ENCODE results near the gene NOTCH2.

NOTCH2 gene

GRCh38 chr1:119866451-119866850 is 203.0 kb downstream of the NOTCH2 start:
- H3K4me3 ChIP-seq (ENCODE audit: low read depth, low read length), result no peak overlapping the region
- no peak for TF ChIP-seq CTCF (IDR thresholded peaks at IDR 0.05; ENCODE audit: borderline replicate concordance, insufficient read depth, low read depth, low read length)

- H3K4me3 ChIP-seq (ENCODE audit: low read depth, low read length), result no peak overlapping the region
- TF ChIP-seq CTCF (IDR thresholded peaks at IDR 0.05; ENCODE audit: borderline replicate concordance, insufficient read depth, low read depth, low read length), result no peak
These were observed 203.8 kb downstream of the NOTCH2 start for GRCh38 chr1:119865627-119866026.

GRCh38 chr1:119862276-119862675 is 207.2 kb downstream of the NOTCH2 start:
- TF ChIP-seq CTCF (IDR thresholded peaks at IDR 0.05; ENCODE audit: borderline replicate concordance, insufficient read depth, low read depth, low read length), result no peak
- no peak overlapping the region for H3K4me3 ChIP-seq (ENCODE audit: low read depth, low read length)

All from GM12875 (cell line).